Stomach (tissue), 4 donors: ENCODE data around the gene AKR1B15.
A peak's percentile ranks its signal among the peaks of the same experiment; 100 is the strongest.

ENCODE experiments used
- CTCF ChIP-seq, 7 experiments: fragments of 450-650 bp in 4 of 7; fragments of 200-600 bp in 3 of 7; sonication (generic) in 3 of 7; IDR thresholded peaks; one replicate each; pipeline ENCODE4 v1.5.1; 2016 to 2019; ENCODE audit warnings: antibody characterized with exemption in 7 of 7, control low read depth in 2 of 7, mild to moderate bottlenecking in 1 of 7
- POLR2AphosphoS5 ChIP-seq, 3 donors: sonication (generic); formaldehyde crosslinking; IDR thresholded peaks; one replicate each; pipeline ENCODE4 v1.6.1; 2016; ENCODE audit warnings: antibody characterized with exemption in 3 of 3

- TF ChIP-seq POLR2AphosphoS5 (IDR thresholded peaks at IDR 0.05) (peak in 1 of 3 donors; percentile 55), CTCF (IDR thresholded peaks at IDR 0.05) (no peak)
Measured at GRCh38 chr7:134515569-134516468, 33.1 kb upstream of the AKR1B15 start.
